Activated T-helper 2 cell treated with anti-CD3 and anti-CD28 coated beads, Interferon-gamma antibody, Interleukin-2, Interleukin-4, amounts not matched to agents 10 μg/mL and 5 μg/mL and 100 μg/mL, durations not matched to agents 14 hours and 24 hours and 36 hours (primary cell): ENCODE measurements around the gene ADIPOR2. TPM values are rescaled to one million over a fixed set of nuclear protein-coding genes. Genes with fewer than 3 reads are reported as not detected.
"Not testable (repeated sequence)": the region's sequence is repeated elsewhere in the genome, so short reads cannot be mapped to it uniquely, and the experiment has no call there.

Experiments
- DNase-seq: peaks from one replicate; pipeline ENCODE4 v3.0.0; 2021; ENCODE audit warnings: low spot score
- H3K27ac Mint-ChIP-seq: one replicate; pipeline ENCODE4 v1.8.0; 2021; ENCODE audit warnings: mixed read lengths
- H3K27me3 Mint-ChIP-seq: one replicate; pipeline ENCODE4 v1.8.0; 2021; ENCODE audit warnings: low read depth, mixed read lengths
- H3K36me3 Mint-ChIP-seq: one replicate; pipeline ENCODE4 v1.8.0; 2021; ENCODE audit warnings: low read depth, mixed read lengths
- H3K4me1 Mint-ChIP-seq: one replicate; pipeline ENCODE4 v1.8.0; 2021; ENCODE audit warnings: low read depth, mixed read lengths
- H3K4me3 Mint-ChIP-seq: one replicate; pipeline ENCODE4 v1.8.0; 2021; ENCODE audit warnings: low read depth, mild to moderate bottlenecking, moderate library complexity, mixed read lengths
- H3K9me3 Mint-ChIP-seq: one replicate; pipeline ENCODE4 v1.8.0; 2021; ENCODE audit warnings: mixed read lengths
- intact Hi-C: fragments of 100-400 bp; cut with micrococcal nuclease; formaldehyde crosslinking; loops from one replicate; pipeline ENCODE4 v1.15.1; 2023
- total RNA-seq: library from RNA; stranded (reverse); gene quantifications from 2 replicates; pipeline ENCODE4 v1.2.3, GENCODE V29; 2022

The ADIPOR2 gene
- total RNA-seq, 1 donor from 2014 or later: 81.0 TPM

DNA sequence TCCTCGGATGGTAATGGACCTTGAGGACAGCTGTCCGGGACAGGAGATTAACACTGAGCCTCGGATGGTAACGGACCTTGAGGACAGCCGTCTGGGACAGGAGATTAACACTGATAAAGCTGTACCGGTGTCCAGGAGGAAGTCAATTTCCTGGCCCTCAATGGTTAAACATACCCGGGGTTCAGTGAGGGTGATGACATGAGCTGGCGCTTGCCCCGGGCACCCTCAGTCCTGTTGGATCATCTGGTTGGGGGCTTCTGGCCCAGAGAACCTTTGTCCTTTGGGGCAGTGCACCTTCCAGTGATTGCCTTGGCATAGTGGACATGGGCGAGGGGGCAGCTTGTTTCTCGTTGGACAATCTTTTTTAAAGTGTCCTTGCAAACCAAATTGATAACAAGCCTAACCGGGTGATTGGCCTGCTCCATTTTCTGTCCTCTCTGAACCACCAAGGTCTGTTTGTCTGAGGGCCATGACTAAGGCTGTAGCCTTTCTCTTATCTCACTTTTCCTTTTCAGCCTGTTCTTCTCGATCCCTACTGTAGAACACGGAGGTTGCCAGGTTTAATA is 23.0 kb downstream of the ADIPOR2 start:
- H3K4me3 Mint-ChIP-seq, H3K27ac Mint-ChIP-seq, DNase-seq, intact Hi-C loops, H3K27me3 Mint-ChIP-seq: not testable (repeated sequence)
- Mint-ChIP-seq H3K4me1 (peaks cover 13% of the 10 kb centered on the region), H3K9me3 (peaks cover 35% of the 10 kb centered on the region), H3K36me3 (peaks cover 70% of the 10 kb centered on the region)

DNA sequence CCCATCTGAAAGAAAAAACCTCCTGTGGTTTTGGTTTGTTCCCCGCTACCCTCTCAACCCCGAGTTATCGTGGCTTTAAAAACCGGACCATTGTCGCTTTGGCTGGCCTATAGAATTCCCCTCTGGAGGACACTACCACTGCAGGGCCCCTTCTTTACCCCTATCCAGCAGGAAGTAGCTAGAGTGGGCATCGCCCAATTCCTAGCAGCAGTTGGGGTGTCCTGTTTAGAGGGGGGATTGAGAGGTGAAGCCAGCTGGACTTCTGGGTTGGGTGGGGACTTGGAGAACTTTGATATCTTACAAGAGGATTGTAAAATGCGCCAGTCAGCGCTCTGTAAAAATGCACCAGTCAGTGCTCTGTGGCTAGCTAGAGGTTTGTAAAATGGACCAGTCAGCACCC is 24.6 kb downstream of the ADIPOR2 start:
- peaks cover 27% of the 10 kb centered on the region for H3K9me3 Mint-ChIP-seq
- H3K27me3 Mint-ChIP-seq, DNase-seq, intact Hi-C loops, H3K4me3 Mint-ChIP-seq, H3K27ac Mint-ChIP-seq: not testable (repeated sequence)
- H3K36me3 Mint-ChIP-seq: peaks cover 55% of the 10 kb centered on the region
- H3K4me1 Mint-ChIP-seq: peaks cover 13% of the 10 kb centered on the region

DNA sequence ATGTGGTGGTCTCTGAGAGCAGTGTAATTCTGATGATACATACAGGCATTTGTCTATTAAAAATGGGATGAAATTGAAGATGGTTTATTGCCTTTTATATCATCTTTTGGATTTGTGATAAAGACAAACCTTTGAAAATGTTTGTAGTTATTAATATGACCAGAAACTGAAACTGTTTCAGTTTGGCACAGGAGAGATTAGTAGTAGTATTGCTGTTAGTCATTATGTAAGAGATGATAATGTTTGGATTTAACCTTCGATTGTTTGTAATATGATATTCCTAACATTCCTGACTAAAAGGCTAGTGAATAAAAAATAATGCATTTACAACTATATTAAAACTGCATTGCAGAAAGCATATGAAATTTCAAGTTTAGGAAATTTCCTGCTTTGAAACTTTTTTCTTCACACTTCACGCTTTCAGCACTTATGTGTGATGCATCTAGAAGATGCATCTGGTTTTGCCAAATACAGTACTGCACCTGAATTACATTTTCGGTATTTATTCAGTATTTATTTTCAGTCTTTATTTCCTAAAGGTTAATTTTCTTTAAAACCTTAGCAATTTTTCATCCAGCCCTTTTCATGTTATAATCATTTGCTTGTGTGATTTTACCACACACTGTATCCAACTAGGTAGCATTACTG is 25.5 kb downstream of the ADIPOR2 start:
- H3K36me3 Mint-ChIP-seq: peaks cover 46% of the 10 kb centered on the region
- H3K4me3 Mint-ChIP-seq: no peak overlapping the region
- peaks cover 13% of the 10 kb centered on the region for H3K4me1 Mint-ChIP-seq
- intact Hi-C loops: no loop called here
- no peak for DNase-seq
- no peaks in the 10 kb centered on the region for H3K27me3 Mint-ChIP-seq
- peaks cover 27% of the 10 kb centered on the region for H3K9me3 Mint-ChIP-seq
- H3K27ac Mint-ChIP-seq: no peak overlapping the region

DNA sequence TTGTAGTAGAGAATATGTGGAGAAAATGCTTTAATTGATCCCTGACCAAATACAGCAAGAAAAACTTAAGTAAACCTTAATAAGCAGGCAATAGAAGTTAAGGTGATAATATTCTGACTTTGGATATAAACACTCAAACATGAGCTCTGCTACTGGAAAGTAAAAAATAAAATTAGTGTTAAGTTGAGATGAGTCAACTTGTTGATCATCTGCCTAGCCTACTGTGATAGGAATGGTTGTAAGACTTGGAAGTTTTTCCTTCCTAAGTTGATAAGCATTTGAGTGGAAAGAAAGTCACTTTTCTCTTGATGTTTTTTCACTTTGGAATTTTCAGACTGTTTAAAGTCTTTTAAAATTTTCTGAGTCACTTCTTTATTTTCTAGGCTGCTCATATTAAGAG is 26.0 kb downstream of the ADIPOR2 start:
- DNase-seq: no peak
- peaks cover 41% of the 10 kb centered on the region for H3K36me3 Mint-ChIP-seq
- no peak overlapping the region for H3K27ac Mint-ChIP-seq
- no peak overlapping the region for H3K4me3 Mint-ChIP-seq
- H3K9me3 Mint-ChIP-seq: peaks cover 27% of the 10 kb centered on the region
- intact Hi-C loops: no loop called here
- peaks cover 10% of the 10 kb centered on the region for H3K4me1 Mint-ChIP-seq
- H3K27me3 Mint-ChIP-seq: no peaks in the 10 kb centered on the region

DNA sequence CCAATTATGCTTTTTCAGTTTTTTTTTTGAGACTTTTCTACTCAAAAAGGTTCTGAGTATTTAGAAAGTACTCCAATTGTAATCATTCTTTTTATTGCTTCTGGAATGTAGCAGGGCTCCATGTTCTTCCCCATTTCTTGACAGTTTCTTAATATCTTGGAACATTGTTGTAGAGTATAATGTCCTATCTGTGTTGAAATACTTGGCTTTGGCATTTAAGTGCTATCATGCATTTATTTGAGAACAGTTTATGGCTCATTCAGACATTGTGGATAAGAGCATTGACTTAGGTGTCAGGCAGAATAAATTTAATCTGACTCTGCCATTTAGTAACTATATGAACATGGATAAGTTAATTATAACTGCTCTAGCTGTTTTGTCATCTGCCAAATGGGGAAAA is 28.3 kb downstream of the ADIPOR2 start:
- no peak overlapping the region for H3K27ac Mint-ChIP-seq
- intact Hi-C loops: no loop called here
- H3K9me3 Mint-ChIP-seq: peaks cover 18% of the 10 kb centered on the region
- H3K27me3 Mint-ChIP-seq: no peaks in the 10 kb centered on the region
- DNase-seq: no peak
- peaks cover 30% of the 10 kb centered on the region for H3K36me3 Mint-ChIP-seq
- no peak overlapping the region for H3K4me3 Mint-ChIP-seq
- H3K4me1 Mint-ChIP-seq: peaks cover 14% of the 10 kb centered on the region

DNA sequence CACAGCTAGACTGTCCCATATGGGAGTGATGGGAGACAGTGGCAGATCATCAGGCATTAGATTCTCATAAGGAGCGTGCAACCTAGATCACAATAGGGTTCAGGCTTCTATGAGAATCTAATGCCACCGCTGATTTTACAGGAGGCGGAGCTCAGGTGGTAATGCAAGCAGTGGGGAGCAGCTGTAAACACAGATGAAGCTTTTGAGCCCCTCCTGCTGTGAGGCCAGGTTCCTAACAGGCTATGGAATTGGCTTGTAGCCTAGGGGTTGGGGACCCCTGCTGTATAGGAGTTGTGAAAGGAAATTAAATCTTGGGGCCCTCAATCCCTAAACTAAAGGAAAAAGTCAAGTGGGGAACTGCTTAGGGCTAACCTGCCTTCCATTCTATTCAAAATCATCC is 29.6 kb downstream of the ADIPOR2 start:
- H3K9me3 Mint-ChIP-seq: peaks cover 5% of the 10 kb centered on the region

DNA sequence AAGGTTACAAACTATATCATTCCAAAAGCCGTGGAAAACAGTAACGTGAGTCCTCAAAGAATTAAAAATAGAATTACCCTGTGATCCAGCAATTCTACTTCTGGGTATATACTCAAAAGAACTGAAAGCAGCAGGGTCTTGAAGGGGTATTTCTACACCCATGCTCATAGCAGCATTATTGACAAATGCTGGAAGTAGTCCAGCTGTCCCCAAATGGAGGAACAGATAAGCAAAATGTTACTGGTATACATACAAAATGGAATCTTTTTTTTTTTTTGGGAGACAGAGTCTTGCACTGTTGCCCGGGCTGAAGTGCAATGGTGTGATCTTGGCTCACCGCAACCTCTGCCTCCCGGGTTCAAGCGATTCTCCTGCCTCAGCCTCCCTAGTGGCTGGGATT is 32.9 kb downstream of the ADIPOR2 start:
- H3K27ac Mint-ChIP-seq: no peak overlapping the region
- no peaks in the 10 kb centered on the region for H3K9me3 Mint-ChIP-seq

More for the DNA sequence above, 29.6 kb downstream of the ADIPOR2 start:
- peaks cover 11% of the 10 kb centered on the region for H3K4me1 Mint-ChIP-seq
- H3K36me3 Mint-ChIP-seq: peaks cover 20% of the 10 kb centered on the region
- no peak overlapping the region for H3K4me3 Mint-ChIP-seq
- intact Hi-C loops: no loop called here
- no peaks in the 10 kb centered on the region for H3K27me3 Mint-ChIP-seq
- DNase-seq: no peak
- H3K27ac Mint-ChIP-seq: no peak overlapping the region

DNA sequence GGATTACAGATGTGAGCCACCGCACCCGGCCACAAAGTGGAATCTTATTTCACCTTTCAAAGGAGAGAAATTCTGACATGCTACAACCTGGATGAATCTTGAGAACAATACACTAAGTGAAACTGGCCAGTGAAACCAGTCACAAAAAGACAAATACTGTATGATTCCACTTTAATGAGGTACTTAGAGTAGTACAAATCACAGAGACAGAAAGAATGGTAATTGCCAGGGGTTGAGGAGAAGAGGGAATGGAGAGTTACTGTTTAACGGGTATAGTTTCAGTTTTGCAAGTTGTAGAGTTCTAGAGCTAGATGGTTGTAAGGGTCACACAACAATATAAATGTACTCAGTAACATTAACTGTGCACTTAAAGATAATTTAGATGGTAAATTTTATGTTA is 33.4 kb downstream of the ADIPOR2 start:
- Mint-ChIP-seq H3K9me3 (no peaks in the 10 kb centered on the region), H3K27ac (no peak overlapping the region), H3K36me3 (peaks cover 30% of the 10 kb centered on the region), H3K4me1 (peaks cover 8% of the 10 kb centered on the region), H3K4me3 (no peak overlapping the region), H3K27me3 (no peaks in the 10 kb centered on the region)
- no peak for DNase-seq
- intact Hi-C loops: no loop called here

More for the DNA sequence above, 32.9 kb downstream of the ADIPOR2 start:
- no peak for DNase-seq
- H3K4me1 Mint-ChIP-seq: peaks cover 8% of the 10 kb centered on the region
- H3K36me3 Mint-ChIP-seq: peaks cover 27% of the 10 kb centered on the region
- intact Hi-C loops: no loop called here
- no peak overlapping the region for H3K4me3 Mint-ChIP-seq
- no peaks in the 10 kb centered on the region for H3K27me3 Mint-ChIP-seq

DNA sequence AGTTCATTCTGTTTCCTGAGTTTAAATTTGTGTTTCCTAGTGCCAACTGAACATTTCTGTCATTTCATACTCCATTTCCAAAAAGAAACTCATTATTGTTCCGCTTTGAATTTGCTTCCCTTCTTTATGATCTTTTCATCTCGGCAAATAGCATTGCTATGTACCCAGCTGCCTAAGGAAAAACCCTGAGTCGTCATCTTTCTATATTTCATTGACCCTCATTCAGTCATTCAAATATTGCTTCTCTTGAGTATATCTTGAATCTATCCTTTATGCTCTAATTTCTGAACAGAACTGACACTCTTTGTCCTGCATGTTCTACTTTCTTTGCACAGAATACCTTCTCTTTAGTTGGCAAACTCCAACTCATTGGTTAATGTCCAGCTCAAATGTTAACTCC is 35.9 kb downstream of the ADIPOR2 start:
- H3K4me3 Mint-ChIP-seq: no peak overlapping the region
- H3K9me3 Mint-ChIP-seq: no peaks in the 10 kb centered on the region
- no peaks in the 10 kb centered on the region for H3K27me3 Mint-ChIP-seq
- intact Hi-C loops: no loop called here
- no peak overlapping the region for H3K27ac Mint-ChIP-seq
- peaks cover 36% of the 10 kb centered on the region for H3K36me3 Mint-ChIP-seq
- no peak for DNase-seq
- peaks cover 8% of the 10 kb centered on the region for H3K4me1 Mint-ChIP-seq

DNA sequence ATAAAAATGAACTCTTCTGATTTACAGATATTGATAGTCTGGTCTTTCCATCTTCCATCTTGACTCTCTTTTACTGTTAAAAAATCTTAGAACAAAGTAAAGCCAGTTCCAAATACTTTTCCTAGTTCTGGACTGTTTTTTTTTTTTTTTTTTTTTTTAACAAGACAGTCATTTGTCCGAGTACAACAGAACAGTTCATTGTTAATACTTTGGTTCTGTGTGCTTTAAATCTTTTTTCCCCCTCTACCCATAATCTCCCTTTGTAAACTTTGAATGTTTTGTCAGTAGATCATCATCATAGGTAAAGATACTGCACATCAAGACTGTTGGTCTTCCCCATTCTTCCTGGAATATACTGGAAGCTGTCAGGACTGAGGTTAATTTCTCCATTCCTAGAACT is 38.0 kb downstream of the ADIPOR2 start:
- intact Hi-C loops: no loop called here
- Mint-ChIP-seq H3K9me3 (no peaks in the 10 kb centered on the region), H3K27me3 (no peaks in the 10 kb centered on the region), H3K4me1 (peaks cover 11% of the 10 kb centered on the region), H3K4me3 (no peak overlapping the region), H3K27ac (no peak overlapping the region), H3K36me3 (peaks cover 37% of the 10 kb centered on the region)
- DNase-seq: no peak

DNA sequence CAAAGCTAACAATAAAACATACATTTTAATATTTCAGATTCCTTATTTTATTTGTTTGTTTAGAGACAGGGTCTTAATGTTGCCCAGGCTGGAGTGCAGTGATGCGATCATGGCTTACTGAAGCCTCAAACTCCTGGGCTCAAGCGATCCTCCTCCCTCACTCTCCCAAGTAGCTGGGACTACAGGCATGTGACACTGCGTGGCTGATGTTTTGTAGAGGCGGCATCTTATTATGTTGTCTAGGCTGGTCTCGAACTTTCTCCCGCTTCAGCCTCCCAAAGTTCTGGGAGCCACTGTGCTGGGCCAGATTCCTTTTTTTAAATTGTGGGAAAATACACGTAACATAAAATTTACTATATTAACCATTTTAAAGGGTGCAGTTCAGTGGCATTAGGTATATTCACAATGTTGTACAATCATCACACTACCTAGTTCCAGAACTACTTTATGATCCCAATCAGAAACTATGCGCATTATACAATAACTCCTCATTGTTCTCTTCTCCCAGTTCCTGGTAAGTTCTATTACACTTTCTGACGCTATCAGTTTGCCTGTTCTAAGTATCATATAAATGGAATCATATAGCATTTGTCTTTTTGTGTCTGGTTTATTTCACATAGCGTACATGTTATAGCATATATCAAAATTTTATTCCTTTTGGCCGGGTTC is 40.3 kb downstream of the ADIPOR2 start:
- H3K27me3 Mint-ChIP-seq: no peaks in the 10 kb centered on the region
- H3K27ac Mint-ChIP-seq: no peak overlapping the region
- no peaks in the 10 kb centered on the region for H3K9me3 Mint-ChIP-seq
- no peak for DNase-seq
- no peak overlapping the region for H3K4me3 Mint-ChIP-seq
- H3K36me3 Mint-ChIP-seq: peaks cover 32% of the 10 kb centered on the region
- intact Hi-C loops: no loop called here
- peaks cover 11% of the 10 kb centered on the region for H3K4me1 Mint-ChIP-seq

DNA sequence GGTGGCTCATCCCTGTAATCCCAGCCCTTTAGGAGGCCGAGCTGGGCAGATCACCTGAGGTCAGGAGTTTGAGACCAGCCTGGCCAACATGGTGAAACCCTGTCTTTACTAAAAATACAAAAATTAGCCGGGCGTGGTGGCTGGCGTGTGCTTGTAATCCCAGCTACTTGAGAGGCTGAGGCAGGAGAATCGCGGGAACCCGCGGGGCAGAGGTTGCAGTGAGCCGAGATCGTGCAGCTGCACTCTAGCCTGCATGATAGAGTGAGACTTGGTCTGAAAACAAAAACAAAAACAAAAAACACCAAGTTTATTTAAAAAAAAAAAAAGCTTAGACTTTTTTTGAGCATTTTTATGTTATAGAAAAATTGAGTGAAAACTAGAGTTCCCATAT is 40.8 kb downstream of the ADIPOR2 start:
- DNase-seq, H3K27me3 Mint-ChIP-seq, intact Hi-C loops, H3K9me3 Mint-ChIP-seq, H3K27ac Mint-ChIP-seq, H3K4me3 Mint-ChIP-seq, H3K4me1 Mint-ChIP-seq: not testable (repeated sequence)
- peaks cover 30% of the 10 kb centered on the region for H3K36me3 Mint-ChIP-seq

DNA sequence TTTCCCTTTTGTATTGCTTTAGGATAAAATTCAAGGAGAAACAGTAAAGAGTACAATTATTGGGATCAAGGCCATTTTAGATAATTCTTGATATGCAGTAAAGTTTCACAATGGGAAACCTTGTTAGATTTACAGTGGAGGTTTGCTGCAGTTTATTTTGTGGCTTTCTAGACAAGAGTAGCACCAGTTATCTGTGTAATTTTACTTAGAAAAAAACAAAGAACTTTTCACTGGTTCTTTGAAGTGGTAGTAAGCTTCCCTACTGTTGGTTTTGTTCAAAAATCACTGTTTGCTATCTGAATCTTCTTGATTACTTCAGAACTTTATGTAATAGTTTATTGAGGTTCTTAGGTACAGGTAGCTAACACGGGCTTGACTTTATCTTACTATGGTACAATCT is 42.0 kb downstream of the ADIPOR2 start:
- Mint-ChIP-seq H3K36me3 (peaks cover 21% of the 10 kb centered on the region), H3K27ac (no peak overlapping the region), H3K9me3 (no peaks in the 10 kb centered on the region), H3K27me3 (no peaks in the 10 kb centered on the region), H3K4me1 (peaks cover 7% of the 10 kb centered on the region), H3K4me3 (no peak overlapping the region)
- intact Hi-C loops: no loop called here
- DNase-seq: no peak
